NK-92 treated with Interleukin-12 subunit alpha and Interleukin-12 subunit beta, amount 100 ng/mL, for 24 hours (cell line): ENCODE data around the gene DIP2C.
"Not testable (repeated sequence)": the region's sequence is repeated elsewhere in the genome, so short reads cannot be mapped to it uniquely, and the experiment has no call there.

ENCODE experiments used
- DNase-seq: peaks from one replicate; lab custom pipeline; 2025; lab: John Stamatoyannopoulos, UW

The DIP2C gene

GRCh38 chr10:693506-693905 is 4.0 kb upstream of the DIP2C start:
- DNase-seq: no peak

GRCh38 chr10:692682-693351 is 3.3 kb upstream of the DIP2C start:
- DNase-seq: no peak

GRCh38 chr10:691216-691615 is 1.7 kb upstream of the DIP2C start:
- DNase-seq: no peak

- DNase-seq: no peak
Observed at GRCh38 chr10:690372-691161, 1.1 kb upstream of the DIP2C start.

- DNase-seq: no peak
Observed at GRCh38 chr10:689121-689451, 382 bp downstream of the DIP2C start.

GRCh38 chr10:688312-689120 is 952 bp downstream of the DIP2C start:
- no peak for DNase-seq

- DNase-seq: no peak
Observed at GRCh38 chr10:687583-688311, 1.7 kb downstream of the DIP2C start.

- DNase-seq: no peak
Observed at GRCh38 chr10:686155-686931, 3.1 kb downstream of the DIP2C start.

GRCh38 chr10:685613-686012 is 3.9 kb downstream of the DIP2C start:
- no peak for DNase-seq

- no peak for DNase-seq
Observed at GRCh38 chr10:683448-684071, 5.9 kb downstream of the DIP2C start.

- no peak for DNase-seq
Observed at GRCh38 chr10:682931-683447, 6.5 kb downstream of the DIP2C start.

GRCh38 chr10:681670-682318 is 7.7 kb downstream of the DIP2C start:
- no peak for DNase-seq

- DNase-seq: no peak
Observed at GRCh38 chr10:680745-681144, 8.7 kb downstream of the DIP2C start.

GRCh38 chr10:680146-680545 is 9.3 kb downstream of the DIP2C start:
- DNase-seq: no peak

- no peak for DNase-seq
Observed at GRCh38 chr10:679556-679955, 9.9 kb downstream of the DIP2C start.

GRCh38 chr10:678662-679005 is 10.8 kb downstream of the DIP2C start:
- not testable (repeated sequence) for DNase-seq

GRCh38 chr10:677750-678661 is 11.5 kb downstream of the DIP2C start:
- no peak for DNase-seq

GRCh38 chr10:677038-677437 is 12.4 kb downstream of the DIP2C start:
- DNase-seq: no peak

GRCh38 chr10:676178-676577 is 13.3 kb downstream of the DIP2C start:
- DNase-seq: no peak
